ENCODE data around the gene NPSR1. TPM values are rescaled to one million over a fixed set of nuclear protein-coding genes. Genes with fewer than 3 reads are reported as not detected.

The NPSR1 gene
- total RNA-seq, 1 donor: not detected

GRCh38 chr7:34673066-34673465, 15.0 kb downstream of the NPSR1 start:
- TF ChIP-seq, protein P1, sequence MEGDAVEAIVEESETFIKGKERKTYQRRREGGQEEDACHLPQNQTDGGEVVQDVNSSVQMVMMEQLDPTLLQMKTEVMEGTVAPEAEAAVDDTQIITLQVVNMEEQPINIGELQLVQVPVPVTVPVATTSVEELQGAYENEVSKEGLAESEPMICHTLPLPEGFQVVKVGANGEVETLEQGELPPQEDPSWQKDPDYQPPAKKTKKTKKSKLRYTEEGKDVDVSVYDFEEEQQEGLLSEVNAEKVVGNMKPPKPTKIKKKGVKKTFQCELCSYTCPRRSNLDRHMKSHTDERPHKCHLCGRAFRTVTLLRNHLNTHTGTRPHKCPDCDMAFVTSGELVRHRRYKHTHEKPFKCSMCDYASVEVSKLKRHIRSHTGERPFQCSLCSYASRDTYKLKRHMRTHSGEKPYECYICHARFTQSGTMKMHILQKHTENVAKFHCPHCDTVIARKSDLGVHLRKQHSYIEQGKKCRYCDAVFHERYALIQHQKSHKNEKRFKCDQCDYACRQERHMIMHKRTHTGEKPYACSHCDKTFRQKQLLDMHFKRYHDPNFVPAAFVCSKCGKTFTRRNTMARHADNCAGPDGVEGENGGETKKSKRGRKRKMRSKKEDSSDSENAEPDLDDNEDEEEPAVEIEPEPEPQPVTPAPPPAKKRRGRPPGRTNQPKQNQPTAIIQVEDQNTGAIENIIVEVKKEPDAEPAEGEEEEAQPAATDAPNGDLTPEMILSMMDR (IDR thresholded peaks at IDR 0.05; ENCODE audit: insufficient read depth, low read depth, low read length): no peak
- no peak for DNase-seq (ENCODE audit: low read depth)
- H3K4me3 ChIP-seq (ENCODE audit: low read depth, low read length): no peak overlapping the region

DNA sequence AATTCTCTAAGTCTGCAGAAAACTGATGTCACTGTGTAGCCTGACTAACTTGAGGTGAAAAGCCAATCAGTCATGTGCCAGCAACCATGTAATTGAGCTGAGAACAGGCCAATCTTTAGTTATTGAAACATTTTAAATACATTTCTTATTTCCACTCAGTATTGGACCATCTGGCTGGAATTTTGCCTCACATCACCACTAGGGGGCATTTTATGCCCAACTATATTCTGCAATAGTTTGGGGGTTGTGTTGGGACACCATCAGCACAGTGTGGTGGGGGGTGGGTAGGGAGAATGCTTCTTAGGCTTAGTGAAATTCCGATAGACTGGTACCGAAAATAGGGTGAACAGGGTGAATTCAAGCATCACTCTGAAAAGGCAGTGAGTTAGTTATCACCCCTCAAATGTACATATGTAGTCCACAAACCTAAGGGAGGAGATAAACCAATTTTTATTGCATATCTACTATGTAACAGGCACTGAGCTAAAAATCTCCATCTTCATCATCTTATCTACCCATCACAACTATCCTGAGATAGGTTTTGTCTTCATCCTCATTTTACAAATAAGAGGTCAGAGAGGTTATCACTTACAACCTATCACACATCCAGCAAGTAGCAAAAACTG, 17.8 kb downstream of the NPSR1 start:
- H3K4me3 ChIP-seq (ENCODE audit: low read depth, low read length): no peak overlapping the region
- no peak for DNase-seq (ENCODE audit: low read depth)
- TF ChIP-seq, protein P1 (IDR thresholded peaks at IDR 0.05; ENCODE audit: insufficient read depth, low read depth, low read length): peak; percentile 33

- TF ChIP-seq, protein P1 (IDR thresholded peaks at IDR 0.05; ENCODE audit: insufficient read depth, low read depth, low read length): no peak
- DNase-seq (ENCODE audit: low read depth): no peak
- H3K4me3 ChIP-seq (ENCODE audit: low read depth, low read length): no peak overlapping the region
These were observed 19.5 kb downstream of the NPSR1 start for GRCh38 chr7:34677491-34677890.

GRCh38 chr7:34687529-34687928, 29.5 kb downstream of the NPSR1 start:
- no peak for DNase-seq (ENCODE audit: low read depth)
- TF ChIP-seq, protein P1 (IDR thresholded peaks at IDR 0.05; ENCODE audit: insufficient read depth, low read depth, low read length): no peak
- no peak overlapping the region for H3K4me3 ChIP-seq (ENCODE audit: low read depth, low read length)

DNA sequence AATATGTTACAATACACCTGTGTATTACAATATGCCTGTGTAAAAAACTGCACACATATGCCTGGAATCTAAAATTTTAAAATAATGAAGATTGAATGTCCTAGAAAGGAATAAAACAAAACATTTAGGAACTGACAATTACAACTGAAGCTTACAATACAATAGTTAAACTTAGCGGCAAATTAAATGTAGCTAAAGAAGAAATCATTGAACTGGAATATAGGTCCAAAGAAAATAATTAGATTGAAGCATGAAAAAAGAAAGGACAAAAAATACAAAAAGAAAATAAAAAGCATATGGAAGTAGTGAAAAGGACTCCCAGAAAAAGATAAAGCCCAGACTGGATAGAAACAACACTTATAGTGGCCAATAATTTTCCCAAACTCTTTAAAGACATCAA, 38.4 kb downstream of the NPSR1 start:
- H3K4me3 ChIP-seq (ENCODE audit: low read depth, low read length): no peak overlapping the region
- TF ChIP-seq, protein P1 (IDR thresholded peaks at IDR 0.05; ENCODE audit: insufficient read depth, low read depth, low read length): no peak
- DNase-seq (ENCODE audit: low read depth): no peak

- TF ChIP-seq, protein P1 (IDR thresholded peaks at IDR 0.05; ENCODE audit: insufficient read depth, low read depth, low read length): no peak
These were observed 51.8 kb downstream of the NPSR1 start for GRCh38 chr7:34709771-34710170.

DNA sequence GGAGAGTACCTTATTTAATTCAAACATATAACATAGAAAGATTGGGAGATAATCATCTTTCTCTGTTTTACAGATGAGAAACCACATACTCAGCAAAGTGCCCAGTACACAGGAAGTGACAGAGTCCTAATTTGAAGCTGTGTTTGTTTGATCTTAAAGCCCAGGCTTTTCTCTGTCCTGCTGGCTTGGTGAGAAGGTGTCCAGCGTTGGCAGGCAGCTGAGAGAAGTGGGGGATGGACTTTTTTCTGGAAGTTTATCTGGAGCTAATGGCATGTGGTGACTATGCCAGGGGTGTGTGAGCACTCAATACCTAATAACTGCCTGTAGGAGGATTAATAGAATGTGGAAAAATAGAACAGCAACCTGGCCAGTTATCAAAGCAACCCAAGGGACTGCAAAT, 60.8 kb downstream of the NPSR1 start:
- TF ChIP-seq, protein P1 (IDR thresholded peaks at IDR 0.05; ENCODE audit: insufficient read depth, low read depth, low read length): no peak
- H3K4me3 ChIP-seq (ENCODE audit: low read depth, low read length): no peak overlapping the region
- no peak for DNase-seq (ENCODE audit: low read depth)

More at GRCh38 chr7:34709771-34710170, 51.8 kb downstream of the NPSR1 start:
- no peak overlapping the region for H3K4me3 ChIP-seq (ENCODE audit: low read depth, low read length)
- DNase-seq (ENCODE audit: low read depth): no peak
